Effector memory CD4-positive, alpha-beta T cell (primary cell): Measurements from ENCODE around the gene XRRA1.
A peak's percentile ranks its signal among the peaks of the same experiment; 100 is the strongest.

Experiments used
- DNase-seq, 3 donors: peaks; one replicate each; pipeline ENCODE4 v3.0.0-alpha.2; 2020
- H3K27ac ChIP-seq: 2 replicates; pipeline ENCODE4 v1.7.0; 2013; ENCODE audit warnings: mild to moderate bottlenecking, low read length, moderate library complexity; ENCODE audit not compliant: insufficient read depth, poor library complexity, severe bottlenecking
- H3K27me3 ChIP-seq: replicated peaks from 2 replicates; pipeline ENCODE4 v1.7.0; 2013; ENCODE audit warnings: mild to moderate bottlenecking, low read length; ENCODE audit not compliant: insufficient read depth, control insufficient read depth, poor library complexity, severe bottlenecking
- H3K36me3 ChIP-seq: 2 replicates; pipeline ENCODE4 v1.7.0; 2013; ENCODE audit warnings: mild to moderate bottlenecking, low read length, moderate library complexity; ENCODE audit not compliant: control insufficient read depth, insufficient read depth
- H3K4me1 ChIP-seq: 2 replicates; pipeline ENCODE4 v1.7.0; 2013; ENCODE audit warnings: low read length, mild to moderate bottlenecking; ENCODE audit not compliant: control insufficient read depth, insufficient read depth, poor library complexity, severe bottlenecking
- H3K4me3 ChIP-seq: 2 replicates; pipeline ENCODE4 v1.7.0; 2013; ENCODE audit warnings: low read length, low read depth, mild to moderate bottlenecking; ENCODE audit not compliant: insufficient read depth, poor library complexity, severe bottlenecking
- H3K9me3 ChIP-seq: 2 replicates; pipeline ENCODE4 v1.7.0; 2013; ENCODE audit warnings: mild to moderate bottlenecking, low read length, moderate library complexity; ENCODE audit not compliant: control insufficient read depth

XRRA1 gene

GRCh38 chr11:74952752-74953151 lies 3.9 kb upstream of the XRRA1 start:
- Histone ChIP-seq H3K9me3 (no peaks in the 10 kb centered on the region), H3K27me3 (no peaks in the 10 kb centered on the region), H3K27ac (no peak overlapping the region), H3K4me3 (no peak overlapping the region), H3K36me3 (no peaks in the 10 kb centered on the region), H3K4me1 (peaks cover 16% of the 10 kb centered on the region)
- no peak for DNase-seq

GRCh38 chr11:74951226-74951625 lies 2.3 kb upstream of the XRRA1 start:
- H3K27me3 ChIP-seq: no peaks in the 10 kb centered on the region
- H3K9me3 ChIP-seq: no peaks in the 10 kb centered on the region
- no peaks in the 10 kb centered on the region for H3K36me3 ChIP-seq
- no peak overlapping the region for H3K27ac ChIP-seq
- DNase-seq: no peak
- H3K4me3 ChIP-seq: no peak overlapping the region
- H3K4me1 ChIP-seq: peaks cover 16% of the 10 kb centered on the region

GRCh38 chr11:74950374-74950969 lies 1.6 kb upstream of the XRRA1 start:
- no peak overlapping the region for H3K27ac ChIP-seq
- no peaks in the 10 kb centered on the region for H3K27me3 ChIP-seq
- no peaks in the 10 kb centered on the region for H3K36me3 ChIP-seq
- no peak for DNase-seq
- H3K9me3 ChIP-seq: no peaks in the 10 kb centered on the region
- H3K4me3 ChIP-seq: peak overlapping the region; percentile 59
- H3K4me1 ChIP-seq: peaks cover 16% of the 10 kb centered on the region

GRCh38 chr11:74949753-74950137 lies 854 bp upstream of the XRRA1 start:
- Histone ChIP-seq H3K9me3 (no peaks in the 10 kb centered on the region), H3K27ac (peak overlapping the region; percentile 74), H3K27me3 (no peaks in the 10 kb centered on the region), H3K4me1 (peaks cover 16% of the 10 kb centered on the region), H3K36me3 (no peaks in the 10 kb centered on the region), H3K4me3 (peak overlapping the region; percentile 59)
- no peak for DNase-seq

- Histone ChIP-seq H3K9me3 (no peaks in the 10 kb centered on the region), H3K27me3 (no peaks in the 10 kb centered on the region), H3K36me3 (no peaks in the 10 kb centered on the region), H3K27ac (peak overlapping the region; percentile 74), H3K4me1 (peaks cover 16% of the 10 kb centered on the region), H3K4me3 (peak overlapping the region; percentile 59)
- DNase-seq: no peak
Measured at GRCh38 chr11:74948546-74948897, 369 bp downstream of the XRRA1 start.

- no peak overlapping the region for H3K27ac ChIP-seq
- H3K36me3 ChIP-seq: peaks cover 7% of the 10 kb centered on the region
- no peaks in the 10 kb centered on the region for H3K4me1 ChIP-seq
Measured at GRCh38 chr11:74942073-74942759, 6.7 kb downstream of the XRRA1 start.

GRCh38 chr11:74941492-74941891 lies 7.4 kb downstream of the XRRA1 start:
- Histone ChIP-seq H3K27ac (no peak overlapping the region), H3K27me3 (no peaks in the 10 kb centered on the region), H3K4me3 (no peak overlapping the region), H3K9me3 (no peaks in the 10 kb centered on the region), H3K36me3 (peaks cover 12% of the 10 kb centered on the region), H3K4me1 (no peaks in the 10 kb centered on the region)
- no peak for DNase-seq

More at GRCh38 chr11:74942073-74942759, 6.7 kb downstream of the XRRA1 start:
- Histone ChIP-seq H3K27me3 (no peaks in the 10 kb centered on the region), H3K4me3 (no peak overlapping the region), H3K9me3 (no peaks in the 10 kb centered on the region)
- no peak for DNase-seq

GRCh38 chr11:74937696-74938475 lies 11.0 kb downstream of the XRRA1 start:
- H3K27me3 ChIP-seq: no peaks in the 10 kb centered on the region
- no peaks in the 10 kb centered on the region for H3K9me3 ChIP-seq
- no peak for DNase-seq
- H3K36me3 ChIP-seq: peaks cover 41% of the 10 kb centered on the region
- no peaks in the 10 kb centered on the region for H3K4me1 ChIP-seq
- no peak overlapping the region for H3K4me3 ChIP-seq
- H3K27ac ChIP-seq: no peak overlapping the region

GRCh38 chr11:74936976-74937375 lies 11.9 kb downstream of the XRRA1 start:
- H3K36me3 ChIP-seq: peaks cover 48% of the 10 kb centered on the region
- H3K9me3 ChIP-seq: no peaks in the 10 kb centered on the region
- no peak for DNase-seq
- no peak overlapping the region for H3K4me3 ChIP-seq
- H3K27me3 ChIP-seq: no peaks in the 10 kb centered on the region
- no peaks in the 10 kb centered on the region for H3K4me1 ChIP-seq
- no peak overlapping the region for H3K27ac ChIP-seq

- Histone ChIP-seq H3K27me3 (no peaks in the 10 kb centered on the region), H3K4me1 (no peaks in the 10 kb centered on the region), H3K36me3 (peaks cover 48% of the 10 kb centered on the region), H3K27ac (no peak overlapping the region), H3K9me3 (no peaks in the 10 kb centered on the region), H3K4me3 (no peak overlapping the region)
- no peak for DNase-seq
Measured at GRCh38 chr11:74936087-74936486, 12.8 kb downstream of the XRRA1 start.
